ENCODE data around the gene ACTMAP. TPM values are rescaled to one million over a fixed set of nuclear protein-coding genes. Genes with fewer than 3 reads are reported as not detected.

The ACTMAP gene
- total and polyA plus RNA-seq, 9 of the 15 experiments (the other 6 are each of a cell fraction or from before 2014, with no cell fraction given), result 1.7 to 16.6 (median 4.9) TPM

GRCh38 chr19:40750874-40751537, 729 bp upstream of the ACTMAP start, which contains the start of gene SNRPA (continued):
- TF ChIP-seq ZNF583 (CRISPR knock-in tag; IDR thresholded peaks at IDR 0.05), result 0 out of 2 replicates have a peak, but pooled peaks have one; percentile 3
- no peak for TF ChIP-seq MCM7 (IDR thresholded peaks at IDR 0.05)
- TF ChIP-seq SMAD4 (CRISPR knock-in tag; conservative IDR thresholded peaks at IDR 0.05), result no peak
- TF ChIP-seq ZNF274 (IDR thresholded peaks at IDR 0.05; ENCODE audit: borderline replicate concordance, low read depth, low read length), result no peak
- no peak for TF ChIP-seq RAD21 (CRISPR knock-in tag; conservative IDR thresholded peaks at IDR 0.05 in 1 of 2, IDR thresholded peaks at IDR 0.05 in 1 of 2)
- TF ChIP-seq KLF16 (IDR thresholded peaks at IDR 0.05), result no peak
- no peak for TF ChIP-seq LARP7 (IDR thresholded peaks at IDR 0.05)
- no peak for TF ChIP-seq ZNF436 (CRISPR knock-in tag; IDR thresholded peaks at IDR 0.05)
- TF ChIP-seq SNIP1 (IDR thresholded peaks at IDR 0.05; ENCODE audit: low read depth), result no peak
- TF ChIP-seq DLX4 (CRISPR knock-in tag; IDR thresholded peaks at IDR 0.05), result no peak
- TF ChIP-seq FOXJ2 (tag; IDR thresholded peaks at IDR 0.05), result no peak
- no peak for TF ChIP-seq ZNF398 (CRISPR knock-in tag; IDR thresholded peaks at IDR 0.05)
- TF ChIP-seq ZC3H4 (CRISPR knock-in tag; IDR thresholded peaks at IDR 0.05; ENCODE audit: borderline replicate concordance), result no peak
- no peak for TF ChIP-seq NFE2 (IDR thresholded peaks at IDR 0.05; ENCODE audit: low read depth)
- TF ChIP-seq ETS1 (conservative IDR thresholded peaks at IDR 0.05; ENCODE audit: control insufficient read depth, low read depth, low read length), result no peak; the same call in 1 of the 2 replicates
- TF ChIP-seq TRIM28 (IDR thresholded peaks at IDR 0.05), result no peak
- no peak for TF ChIP-seq ATF6 (CRISPR knock-in tag; IDR thresholded peaks at IDR 0.05)
- TF ChIP-seq ZNF696 (CRISPR knock-in tag; conservative IDR thresholded peaks at IDR 0.05), result no peak
- TF ChIP-seq MTA1 (IDR thresholded peaks at IDR 0.05; ENCODE audit: borderline replicate concordance), result peak; percentile 35; the same call in 1 of the 2 replicates
- 0 out of 2 replicates have a peak, but pooled peaks have one; percentile 10 for TF ChIP-seq HIVEP1 (CRISPR knock-in tag; IDR thresholded peaks at IDR 0.05)
- peak; percentile 85 for TF ChIP-seq POLR2AphosphoS5 (IDR thresholded peaks at IDR 0.05; ENCODE audit: control insufficient read depth, insufficient read depth, low read depth, low read length)
- TF ChIP-seq TFAP4 (CRISPR knock-in tag; IDR thresholded peaks at IDR 0.05; ENCODE audit: borderline replicate concordance), result peak; percentile 19; the same call in 1 of the 2 replicates

Measured in K562 (cell line).